Measurements from ENCODE around the gene PHETA1.

The PHETA1 gene

GRCh38 chr12:111353603-111354295 lies 15.1 kb downstream of the PHETA1 start:
- no peak for TF ChIP-seq CTCF (conservative IDR thresholded peaks at IDR 0.05; ENCODE audit: control insufficient read depth, insufficient read depth, low read depth, low read length)
- no peak for DNase-seq (ENCODE audit: low read depth)
- H3K4me3 ChIP-seq (ENCODE audit: control insufficient read depth, low read depth, low read length), result no peak overlapping the region

GRCh38 chr12:111353026-111353425 lies 15.9 kb downstream of the PHETA1 start:
- TF ChIP-seq CTCF (conservative IDR thresholded peaks at IDR 0.05; ENCODE audit: control insufficient read depth, insufficient read depth, low read depth, low read length), result no peak
- no peak overlapping the region for H3K4me3 ChIP-seq (ENCODE audit: control insufficient read depth, low read depth, low read length)
- DNase-seq (ENCODE audit: low read depth), result no peak

GRCh38 chr12:111352296-111352993 lies 16.4 kb downstream of the PHETA1 start:
- no peak for DNase-seq (ENCODE audit: low read depth)
- H3K4me3 ChIP-seq (ENCODE audit: control insufficient read depth, low read depth, low read length), result no peak overlapping the region
- TF ChIP-seq CTCF (conservative IDR thresholded peaks at IDR 0.05; ENCODE audit: control insufficient read depth, insufficient read depth, low read depth, low read length), result no peak

GRCh38 chr12:111351026-111351425 lies 17.9 kb downstream of the PHETA1 start:
- no peak for TF ChIP-seq CTCF (conservative IDR thresholded peaks at IDR 0.05; ENCODE audit: control insufficient read depth, insufficient read depth, low read depth, low read length)
- DNase-seq (ENCODE audit: low read depth), result no peak
- H3K4me3 ChIP-seq (ENCODE audit: control insufficient read depth, low read depth, low read length), result no peak overlapping the region

- no peak overlapping the region for H3K4me3 ChIP-seq (ENCODE audit: control insufficient read depth, low read depth, low read length)
- no peak for DNase-seq (ENCODE audit: low read depth)
Observed at GRCh38 chr12:111349748-111350520, 19.0 kb downstream of the PHETA1 start.

More at GRCh38 chr12:111349748-111350520, 19.0 kb downstream of the PHETA1 start:
- no peak for TF ChIP-seq CTCF (conservative IDR thresholded peaks at IDR 0.05; ENCODE audit: control insufficient read depth, insufficient read depth, low read depth, low read length)

Measured in fibroblast of mammary gland (primary cell).